Measurements from ENCODE around the gene ZNF816. TPM values are rescaled to one million over a fixed set of nuclear protein-coding genes. Genes with fewer than 3 reads are reported as not detected.

Gene ZNF816
- total RNA-seq (1 to 10 TPM; 4.1 to 8.3 (median 5.8) TPM), polyA plus RNA-seq (3.0 TPM)
- long read RNA-seq, donor 1, partial matches to known transcripts, result 0 of 13 reads
- long read RNA-seq, donor 1, other reads (novel, unspliced or antisense), result 6 of 13 reads
- long read RNA-seq, donor 2, partial matches to known transcripts, result 0 of 1 reads
- long read RNA-seq, donor 2, other reads (novel, unspliced or antisense), result 0 of 1 reads
- long read RNA-seq, donor 3, transcript ZNF816-206 (4 exons, 2,504 nt), result major isoform, 12 of 18 reads
- long read RNA-seq, donor 3, transcript ZNF816-207 (4 exons, 553 nt), result minor isoform, 5 of 18 reads
- long read RNA-seq, donor 3, partial matches to known transcripts, result 0 of 18 reads
- long read RNA-seq, donor 3, other reads (novel, unspliced or antisense), result 1 of 18 reads
- long read RNA-seq, donor 4, partial matches to known transcripts, result 0 of 5 reads
- long read RNA-seq, donor 4, other reads (novel, unspliced or antisense), result 0 of 5 reads

DNA sequence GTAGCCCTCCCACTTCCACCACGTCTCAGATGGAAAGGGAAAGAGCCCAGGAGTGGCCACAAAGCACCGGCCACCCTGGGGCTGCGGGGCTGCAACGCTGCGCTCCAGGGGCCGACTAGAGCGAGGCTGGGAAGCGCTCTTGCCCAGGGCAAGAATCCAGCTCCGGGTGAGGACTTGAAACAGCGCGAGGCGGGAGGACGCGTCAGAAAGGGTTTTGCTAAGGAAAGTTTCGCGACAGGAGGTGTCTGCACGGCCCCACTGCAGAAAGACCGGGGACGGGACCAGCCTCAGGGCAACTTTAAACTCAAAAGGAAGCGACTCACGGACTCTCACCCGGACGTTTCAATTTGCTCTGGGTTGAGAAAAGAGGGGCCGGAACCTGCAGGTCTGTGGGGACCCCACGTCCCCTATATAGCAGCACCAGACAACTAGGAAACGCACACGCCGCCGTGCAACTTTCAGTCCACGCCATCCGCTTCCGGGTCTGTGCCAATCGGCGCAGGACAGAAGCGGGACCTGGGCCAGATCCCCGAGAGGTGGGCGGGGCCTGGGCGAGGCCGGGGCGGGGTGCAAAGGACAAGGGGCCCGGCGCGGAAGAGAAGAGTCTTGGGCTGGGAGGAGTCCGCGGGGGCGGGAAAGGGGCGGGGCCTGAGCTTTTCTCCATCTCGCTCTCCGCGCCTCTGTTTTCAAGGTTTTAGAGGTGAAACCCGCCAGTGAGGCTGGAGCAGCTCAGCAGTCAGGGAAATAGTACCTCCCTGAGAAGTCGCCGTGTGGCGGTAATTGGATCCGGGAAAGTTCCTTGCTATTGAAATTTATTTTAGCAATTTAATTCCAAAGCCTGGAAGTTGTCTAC lies at the start of gene ZNF816:
ZNF816 (minus strand) TSS at position 488 of the 853 bp plus-strand sequence. CDS start 6,792 bp downstream, outside the sequence.
- Histone ChIP-seq H3K4me1 (ENCODE audit: control insufficient read depth, insufficient read depth, low read length) (no peaks in the 10 kb centered on the region), H3K4me3 (ENCODE audit: low read length) (peak within 1 kb of the TSS; percentile 83), H3K9me3 (ENCODE audit: control insufficient read depth, low read length) (no peaks in the 10 kb centered on the region), H3K27ac (ENCODE audit: low read length) (peak within 1 kb of the TSS; percentile 91), H3K27me3 (ENCODE audit: control insufficient read depth, insufficient read depth) (no peaks in the 10 kb centered on the region)
- under 1% methylated on average over 55 of the region's 55 CpGs for WGBS
- peak; percentile 99 to 100 for ATAC-seq
- intact Hi-C loops (cut with DNase I), result loop anchor here in 1 of 4 donors (2.0 kb wide), 1 partner anchor 40 kb away; the partner anchor contains the start of gene ZNF888
- peak; percentile 98 to 99 (median 99) for DNase-seq

- Histone ChIP-seq H3K9me3 (ENCODE audit: control insufficient read depth, low read length) (no peaks in the 10 kb centered on the region), H3K27me3 (ENCODE audit: control insufficient read depth, insufficient read depth) (no peaks in the 10 kb centered on the region), H3K27ac (ENCODE audit: low read length) (no peak overlapping the region), H3K4me1 (ENCODE audit: control insufficient read depth, insufficient read depth, low read length) (no peaks in the 10 kb centered on the region), H3K4me3 (ENCODE audit: low read length) (no peak overlapping the region)
- ATAC-seq (peak in 1 of 2 donors; percentile 11), DNase-seq (no peak)
- intact Hi-C loops (cut with DNase I), result no loop called here
- WGBS, result 94% methylated on average over 6 of the region's 6 CpGs
These were observed 49.3 kb upstream of the ZNF816 start for GRCh38 chr19:53012006-53012405.

- intact Hi-C loops (cut with DNase I), result no loop called here
- 59% methylated on average over 9 of the region's 9 CpGs for WGBS
- no peak for ATAC-seq
- no peak overlapping the region for H3K4me3 ChIP-seq (ENCODE audit: low read length)
- DNase-seq, result no peak
- H3K4me1 ChIP-seq (ENCODE audit: control insufficient read depth, insufficient read depth, low read length), result no peaks in the 10 kb centered on the region
- H3K9me3 ChIP-seq (ENCODE audit: control insufficient read depth, low read length), result no peaks in the 10 kb centered on the region
- no peak overlapping the region for H3K27ac ChIP-seq (ENCODE audit: low read length)
- no peaks in the 10 kb centered on the region for H3K27me3 ChIP-seq (ENCODE audit: control insufficient read depth, insufficient read depth)
These were observed 47.8 kb upstream of the ZNF816 start for GRCh38 chr19:53010494-53010893.

GRCh38 chr19:53008061-53008778 lies 45.5 kb upstream of the ZNF816 start:
- no peak for ATAC-seq
- H3K27ac ChIP-seq (ENCODE audit: low read length), result no peak overlapping the region
- H3K4me1 ChIP-seq (ENCODE audit: control insufficient read depth, insufficient read depth, low read length), result no peaks in the 10 kb centered on the region
- H3K4me3 ChIP-seq (ENCODE audit: low read length), result no peak overlapping the region
- WGBS, result 81% methylated on average over 25 of the region's 25 CpGs
- no peaks in the 10 kb centered on the region for H3K9me3 ChIP-seq (ENCODE audit: control insufficient read depth, low read length)
- no peaks in the 10 kb centered on the region for H3K27me3 ChIP-seq (ENCODE audit: control insufficient read depth, insufficient read depth)
- intact Hi-C loops (cut with DNase I), result no loop called here
- no peak for DNase-seq

- ATAC-seq (peak in 1 of 2 donors; percentile 71), DNase-seq (no peak)
- H3K27ac ChIP-seq (ENCODE audit: low read length), result no peak overlapping the region
- H3K4me3 ChIP-seq (ENCODE audit: low read length), result no peak overlapping the region
- no peaks in the 10 kb centered on the region for H3K9me3 ChIP-seq (ENCODE audit: control insufficient read depth, low read length)
- intact Hi-C loops (cut with DNase I), result no loop called here
- 41% methylated on average over 5 of the region's 5 CpGs for WGBS
- H3K4me1 ChIP-seq (ENCODE audit: control insufficient read depth, insufficient read depth, low read length), result no peaks in the 10 kb centered on the region
- no peaks in the 10 kb centered on the region for H3K27me3 ChIP-seq (ENCODE audit: control insufficient read depth, insufficient read depth)
These were observed 44.9 kb upstream of the ZNF816 start for GRCh38 chr19:53007606-53008005.

DNA sequence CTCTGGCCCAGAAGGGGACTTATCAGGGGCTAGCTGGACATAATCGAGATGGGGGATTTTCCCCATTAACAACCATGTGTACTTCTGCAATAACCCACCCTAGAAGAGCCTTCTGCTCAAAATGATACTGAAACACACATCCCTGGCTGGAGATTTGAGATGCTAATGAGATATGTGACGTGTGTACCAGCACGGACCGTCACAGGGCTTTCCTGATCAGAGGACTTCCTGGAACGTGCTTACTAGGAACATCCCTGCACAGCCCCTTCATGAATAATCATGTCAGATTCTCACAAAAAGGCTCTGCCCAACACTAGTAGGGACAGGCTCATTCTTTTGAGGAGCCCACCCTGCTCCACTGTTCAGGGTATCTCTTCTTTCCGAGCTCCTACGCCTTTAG lies 44.5 kb upstream of the ZNF816 start:
- Histone ChIP-seq H3K4me1 (ENCODE audit: control insufficient read depth, insufficient read depth, low read length) (no peaks in the 10 kb centered on the region), H3K9me3 (ENCODE audit: control insufficient read depth, low read length) (no peaks in the 10 kb centered on the region), H3K27me3 (ENCODE audit: control insufficient read depth, insufficient read depth) (no peaks in the 10 kb centered on the region), H3K27ac (ENCODE audit: low read length) (no peak overlapping the region), H3K4me3 (ENCODE audit: low read length) (no peak overlapping the region)
- DNase-seq (no peak), ATAC-seq (peak in 1 of 2 donors; percentile 68)
- intact Hi-C loops (cut with DNase I), result no loop called here
- WGBS, result 58% methylated on average over 7 of the region's 7 CpGs

DNA sequence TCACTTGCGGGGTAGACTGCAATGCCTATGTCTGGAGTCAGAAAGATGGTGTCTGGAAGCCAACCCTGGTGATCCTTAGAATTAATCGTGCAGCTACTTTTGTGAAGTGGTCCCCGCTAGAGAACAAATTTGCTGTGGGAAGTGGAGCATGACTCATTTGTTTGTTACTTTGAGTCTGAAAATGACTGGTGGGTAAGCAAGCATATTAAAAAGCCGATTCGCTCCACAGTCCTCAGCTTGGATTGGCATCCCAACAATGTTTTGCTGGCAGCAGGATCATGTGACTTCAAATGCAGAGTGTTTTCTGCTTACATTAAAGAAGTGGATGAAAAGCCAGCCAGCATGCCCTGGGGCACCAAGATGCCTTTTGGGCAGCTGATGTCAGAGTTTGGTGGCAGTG lies 41.6 kb upstream of the ZNF816 start:
- 74% methylated on average over 5 of the region's 5 CpGs for WGBS
- ATAC-seq, result no peak
- no peak for DNase-seq
- no peak overlapping the region for H3K4me3 ChIP-seq (ENCODE audit: low read length)
- no peak overlapping the region for H3K27ac ChIP-seq (ENCODE audit: low read length)
- no peaks in the 10 kb centered on the region for H3K4me1 ChIP-seq (ENCODE audit: control insufficient read depth, insufficient read depth, low read length)
- no peaks in the 10 kb centered on the region for H3K9me3 ChIP-seq (ENCODE audit: control insufficient read depth, low read length)
- no peaks in the 10 kb centered on the region for H3K27me3 ChIP-seq (ENCODE audit: control insufficient read depth, insufficient read depth)
- intact Hi-C loops (cut with DNase I), result no loop called here

- ATAC-seq (no peak), DNase-seq (no peak)
- no peaks in the 10 kb centered on the region for H3K9me3 ChIP-seq (ENCODE audit: control insufficient read depth, low read length)
- no peak overlapping the region for H3K27ac ChIP-seq (ENCODE audit: low read length)
- H3K4me3 ChIP-seq (ENCODE audit: low read length), result no peak overlapping the region
- no peaks in the 10 kb centered on the region for H3K27me3 ChIP-seq (ENCODE audit: control insufficient read depth, insufficient read depth)
- no peaks in the 10 kb centered on the region for H3K4me1 ChIP-seq (ENCODE audit: control insufficient read depth, insufficient read depth, low read length)
- intact Hi-C loops (cut with DNase I), result no loop called here
- 50% methylated on average over 2 of the region's 2 CpGs for WGBS
These were observed 39.8 kb upstream of the ZNF816 start for GRCh38 chr19:53002479-53002878.

- intact Hi-C loops (cut with DNase I), result no loop called here
- 83% methylated on average over 9 of the region's 9 CpGs for WGBS
- H3K27ac ChIP-seq (ENCODE audit: low read length), result no peak overlapping the region
- no peaks in the 10 kb centered on the region for H3K4me1 ChIP-seq (ENCODE audit: control insufficient read depth, insufficient read depth, low read length)
- H3K4me3 ChIP-seq (ENCODE audit: low read length), result no peak overlapping the region
- H3K27me3 ChIP-seq (ENCODE audit: control insufficient read depth, insufficient read depth), result no peaks in the 10 kb centered on the region
- DNase-seq (no peak), ATAC-seq (no peak)
- no peaks in the 10 kb centered on the region for H3K9me3 ChIP-seq (ENCODE audit: control insufficient read depth, low read length)
These were observed 35.3 kb upstream of the ZNF816 start for GRCh38 chr19:52997975-52998374.

DNA sequence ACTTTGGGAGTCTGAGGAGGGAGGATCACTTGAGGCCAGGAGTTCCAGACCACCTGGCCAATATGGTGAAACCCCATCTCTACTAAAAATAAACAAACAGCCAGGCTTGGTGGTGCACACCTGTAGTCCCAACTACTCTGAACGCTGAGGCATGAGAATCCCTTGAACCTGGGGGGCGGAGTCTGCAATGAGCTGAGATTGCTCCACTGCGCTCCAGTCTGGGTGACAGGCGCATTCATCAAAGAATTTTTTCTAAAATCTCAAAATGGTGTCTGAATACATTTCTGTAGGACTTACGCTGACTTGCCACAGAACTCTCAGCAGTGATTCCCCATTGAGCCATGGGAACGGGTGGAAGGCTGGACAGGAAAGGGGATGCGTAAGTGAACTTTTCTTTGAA lies 33.0 kb upstream of the ZNF816 start:
- 92% methylated on average over 7 of the region's 7 CpGs for WGBS
- ATAC-seq, result no peak
- H3K9me3 ChIP-seq (ENCODE audit: control insufficient read depth, low read length), result no peaks in the 10 kb centered on the region
- intact Hi-C loops (cut with DNase I), result no loop called here
- H3K27ac ChIP-seq (ENCODE audit: low read length), result no peak overlapping the region
- no peaks in the 10 kb centered on the region for H3K4me1 ChIP-seq (ENCODE audit: control insufficient read depth, insufficient read depth, low read length)
- H3K27me3 ChIP-seq (ENCODE audit: control insufficient read depth, insufficient read depth), result no peaks in the 10 kb centered on the region
- DNase-seq, result no peak
- H3K4me3 ChIP-seq (ENCODE audit: low read length), result no peak overlapping the region
